Renal pelvis (tissue), 4 donors: Measurements from ENCODE around the gene CEP350. TPM values are rescaled to one million over a fixed set of nuclear protein-coding genes. Genes with fewer than 3 reads are reported as not detected.
"Not testable (repeated sequence)": the region's sequence is repeated elsewhere in the genome, so short reads cannot be mapped to it uniquely, and the experiment has no call there.

Source experiments
- DNase-seq: peaks from one replicate; pipeline ENCODE4 v3.0.0-alpha.2; 2013
- polyA plus RNA-seq, 3 donors: library from polyadenylated mRNA; unstranded; fragments of 120-200 nt; gene quantifications; one replicate each; pipeline ENCODE4 v1.2.1, GENCODE V29; 2013; ENCODE audit not compliant: insufficient read length in 3 of 3

The CEP350 gene
- polyA plus RNA-seq, 3 donors, result 26.8 to 32.3 (median 28.1) TPM

GRCh38 chr1:179941454-179941853 is 13.2 kb upstream of the CEP350 start:
- DNase-seq, result no peak

- DNase-seq, result no peak
Measured at GRCh38 chr1:179950651-179951050, 4.0 kb upstream of the CEP350 start.

- DNase-seq, result no peak
Measured at GRCh38 chr1:179951383-179952144, 3.0 kb upstream of the CEP350 start.

GRCh38 chr1:179952186-179952585 is 2.4 kb upstream of the CEP350 start:
- no peak for DNase-seq

GRCh38 chr1:179953974-179954492 is 577 bp upstream of the CEP350 start:
- DNase-seq, result no peak

GRCh38 chr1:179955287-179955680 is 674 bp downstream of the CEP350 start:
- no peak for DNase-seq

GRCh38 chr1:179955731-179956130 is 1.1 kb downstream of the CEP350 start:
- DNase-seq, result no peak

- DNase-seq, result no peak
Measured at GRCh38 chr1:179958359-179958758, 3.7 kb downstream of the CEP350 start.

GRCh38 chr1:179962168-179962567 is 7.6 kb downstream of the CEP350 start:
- not testable (repeated sequence) for DNase-seq

GRCh38 chr1:179966551-179966950 is 11.9 kb downstream of the CEP350 start:
- no peak for DNase-seq

- no peak for DNase-seq
Measured at GRCh38 chr1:179968284-179968993, 13.8 kb downstream of the CEP350 start.

GRCh38 chr1:179968994-179969919 is 14.6 kb downstream of the CEP350 start:
- DNase-seq, result no peak

- DNase-seq, result no peak
Measured at GRCh38 chr1:179969962-179970361, 15.4 kb downstream of the CEP350 start.

- no peak for DNase-seq
Measured at GRCh38 chr1:179971563-179972496, 17.2 kb downstream of the CEP350 start.

GRCh38 chr1:179973198-179974110 is 18.8 kb downstream of the CEP350 start:
- peak; percentile 26 for DNase-seq

- no peak for DNase-seq
Measured at GRCh38 chr1:179976970-179977651, 22.5 kb downstream of the CEP350 start.

GRCh38 chr1:179978199-179979079 is 23.8 kb downstream of the CEP350 start:
- no peak for DNase-seq

GRCh38 chr1:179984101-179984500 is 29.5 kb downstream of the CEP350 start:
- DNase-seq, result no peak
